PC-3 (cell line): ENCODE data around the gene CEP290.

Source experiments
- CTCF ChIP-seq: fragments of 300-600 bp; sonication (generic); conservative IDR thresholded peaks from 2 replicates; pipeline ENCODE4 v1.5.1; 2017; ENCODE audit warnings: antibody characterized with exemption, low read depth, mild to moderate bottlenecking, low read length
- EZH2 ChIP-seq: fragments of 300-600 bp; sonication (generic); IDR thresholded peaks from one replicate; pipeline ENCODE4 v1.6.1; 2017; ENCODE audit warnings: antibody characterized with exemption, mild to moderate bottlenecking, low read length; ENCODE audit not compliant: unreplicated experiment

- no peak for TF ChIP-seq EZH2
- no peak for TF ChIP-seq CTCF
Observed at GRCh38 chr12:88015825-88016224, 126.1 kb downstream of the CEP290 start.
